ENCODE measurements around the gene KRTAP4-2.

DNA sequence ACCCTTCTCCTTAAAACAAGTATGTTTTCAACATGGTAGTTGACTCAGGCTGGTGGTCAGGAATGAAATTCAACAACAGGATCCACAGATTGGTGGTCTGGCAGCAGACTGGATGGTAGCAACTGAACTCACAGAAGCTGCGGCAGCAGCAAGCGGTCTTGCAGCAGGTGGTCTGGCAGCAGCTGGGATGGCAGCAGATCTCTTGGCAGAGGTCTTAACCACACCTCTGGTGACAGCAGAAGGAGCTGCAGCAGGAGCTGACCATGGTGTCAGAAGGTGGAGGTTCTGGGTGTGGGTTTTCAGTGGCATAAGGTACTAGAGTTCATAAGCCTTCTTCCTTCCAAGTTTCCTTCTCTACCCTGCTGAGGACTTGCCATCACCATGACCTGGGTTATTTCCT, 8.9 kb upstream of the KRTAP4-2 start:
- no peak for TF ChIP-seq CTCF (IDR thresholded peaks at IDR 0.05)
- no peak for TF ChIP-seq POLR2A (IDR thresholded peaks at IDR 0.05)
- no peak for TF ChIP-seq POLR2AphosphoS5 (IDR thresholded peaks at IDR 0.05)

All from breast epithelium (tissue), 3 donors.